Thoracic aorta (tissue), 2 donors: ENCODE measurements around the gene ZSCAN1. TPM values are rescaled to one million over a fixed set of nuclear protein-coding genes. Genes with fewer than 3 reads are reported as not detected.

ENCODE experiments used
- ATAC-seq: fragments of 150-250 bp; one replicate; pipeline ENCODE4 v1.8.0; 2017; ENCODE audit warnings: low read depth; ENCODE audit not compliant: insufficient number of reproducible peaks, low FRiP score
- DNase-seq: peaks from one replicate; pipeline ENCODE4 v3.0.0-alpha.2; 2020; ENCODE audit warnings: low spot score
- H3K27ac ChIP-seq, 2 donors: fragments of 200-600 bp; sonication (generic); 1 replicate in 1 of 2; 2 replicates in 1 of 2; pipeline ENCODE4 v1.5.1; 2016; ENCODE audit warnings: mild to moderate bottlenecking in 2 of 2, moderate library complexity in 2 of 2
- H3K27me3 ChIP-seq: fragments of 200-600 bp; sonication (generic); replicated peaks from 2 replicates; pipeline ENCODE4 v1.6.0; 2016; ENCODE audit warnings: mild to moderate bottlenecking; ENCODE audit not compliant: insufficient read depth
- H3K36me3 ChIP-seq: fragments of 200-600 bp; sonication (generic); one replicate; pipeline ENCODE4 v1.5.1; 2016
- H3K4me1 ChIP-seq, 2 donors: fragments of 200-600 bp; sonication (generic); 1 replicate in 1 of 2; 2 replicates in 1 of 2; pipeline versions ENCODE4 v1.5.1 to v1.6.0; 2016; ENCODE audit warnings: low read depth in 2 of 2, mild to moderate bottlenecking in 1 of 2; ENCODE audit not compliant: control insufficient read depth in 1 of 2
- H3K4me3 ChIP-seq: fragments of 200-600 bp; sonication (generic); 2 replicates; pipeline ENCODE4 v1.5.1; 2016; ENCODE audit warnings: mild to moderate bottlenecking
- H3K9me3 ChIP-seq: fragments of 200-600 bp; sonication (generic); 2 replicates; pipeline ENCODE4 v1.5.1; 2016
- total RNA-seq, 2 donors: library from RNA; depleted of rRNA; stranded (reverse); fragments of >200 nt; gene quantifications; one replicate each; pipeline versions ENCODE4 v1.1.0 to v1.2.3, GENCODE V29; 2016
- TF ChIP-seq, protein P1 (sequence below): fragments of 200-600 bp; sonication (generic); IDR thresholded peaks from one replicate; pipeline ENCODE4 v1.5.1; 2019; ENCODE audit warnings: antibody characterized with exemption

The ZSCAN1 gene
- total RNA-seq, 2 donors from 2014 or later: not detected

- H3K9me3 ChIP-seq: peaks cover 9% of the 10 kb centered on the region
- peak; percentile 92 for ATAC-seq
- peaks cover 7 to 12% of the 10 kb centered on the region in 2 donors for H3K4me1 ChIP-seq
- no peaks in the 10 kb centered on the region for H3K27me3 ChIP-seq
- peak within 1 kb of the TSS; percentile 92 to 97 for H3K27ac ChIP-seq
- TF ChIP-seq, protein P1, sequence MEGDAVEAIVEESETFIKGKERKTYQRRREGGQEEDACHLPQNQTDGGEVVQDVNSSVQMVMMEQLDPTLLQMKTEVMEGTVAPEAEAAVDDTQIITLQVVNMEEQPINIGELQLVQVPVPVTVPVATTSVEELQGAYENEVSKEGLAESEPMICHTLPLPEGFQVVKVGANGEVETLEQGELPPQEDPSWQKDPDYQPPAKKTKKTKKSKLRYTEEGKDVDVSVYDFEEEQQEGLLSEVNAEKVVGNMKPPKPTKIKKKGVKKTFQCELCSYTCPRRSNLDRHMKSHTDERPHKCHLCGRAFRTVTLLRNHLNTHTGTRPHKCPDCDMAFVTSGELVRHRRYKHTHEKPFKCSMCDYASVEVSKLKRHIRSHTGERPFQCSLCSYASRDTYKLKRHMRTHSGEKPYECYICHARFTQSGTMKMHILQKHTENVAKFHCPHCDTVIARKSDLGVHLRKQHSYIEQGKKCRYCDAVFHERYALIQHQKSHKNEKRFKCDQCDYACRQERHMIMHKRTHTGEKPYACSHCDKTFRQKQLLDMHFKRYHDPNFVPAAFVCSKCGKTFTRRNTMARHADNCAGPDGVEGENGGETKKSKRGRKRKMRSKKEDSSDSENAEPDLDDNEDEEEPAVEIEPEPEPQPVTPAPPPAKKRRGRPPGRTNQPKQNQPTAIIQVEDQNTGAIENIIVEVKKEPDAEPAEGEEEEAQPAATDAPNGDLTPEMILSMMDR: no peak
- peak; percentile 96 for DNase-seq
- peaks cover 2% of the 10 kb centered on the region for H3K36me3 ChIP-seq
- H3K4me3 ChIP-seq: peak within 1 kb of the TSS; percentile 100
These were observed 64.2 kb downstream of the ZSCAN1 start, which contains the start of gene ZSCAN18 for GRCh38 chr19:58097781-58098681. Gene ZSCAN18 (minus strand): TSS chr19:58098231. CDS start chr19:58090267, 7,964 bp downstream.

- peaks cover 3% of the 10 kb centered on the region for H3K9me3 ChIP-seq
- H3K27ac ChIP-seq: peak overlapping the region; percentile 92 to 97
- peak overlapping the region; percentile 100 for H3K4me3 ChIP-seq
- TF ChIP-seq, protein P1: no peak
- peaks cover 7 to 12% of the 10 kb centered on the region in 2 donors for H3K4me1 ChIP-seq
- H3K27me3 ChIP-seq: no peaks in the 10 kb centered on the region
- ATAC-seq (no peak), DNase-seq (no peak)
- H3K36me3 ChIP-seq: no peaks in the 10 kb centered on the region
These were observed 64.8 kb downstream of the ZSCAN1 start for GRCh38 chr19:58098682-58098998.

Other genes starting within 250 kb of the ZSCAN1 start
- gene ZNF552, start 219.1 kb upstream of the ZSCAN1 start, total RNA-seq: 10 to 100 TPM in 1 of 2 donors, 1 to 10 TPM in 1; 9.6 to 23.9 TPM
- gene ZNF587B, start 203.7 kb upstream of the ZSCAN1 start, total RNA-seq: 10 to 100 TPM; 11.9 to 35.8 TPM
- 10 to 100 TPM; 18.3 to 29.7 TPM for gene ZNF587, start 184.2 kb upstream of the ZSCAN1 start, total RNA-seq
- gene ZNF814, start 145.0 kb upstream of the ZSCAN1 start, total RNA-seq: 10 to 100 TPM; 10.9 to 12.7 TPM
- gene ZNF417, start 117.4 kb upstream of the ZSCAN1 start, total RNA-seq: 10 to 100 TPM; 12.6 to 17.6 TPM
- gene ZNF418, start 98.6 kb upstream of the ZSCAN1 start, total RNA-seq: 1 to 10 TPM; 3.2 to 6.1 TPM
- 1 to 10 TPM; 1.4 to 7.6 TPM for gene ZNF256, start 86.3 kb upstream of the ZSCAN1 start, total RNA-seq
- not detected for gene C19orf18, start 59.5 kb upstream of the ZSCAN1 start, total RNA-seq
- 10 to 100 TPM; 13.7 to 24.5 TPM for gene ZNF606, start 31.2 kb upstream of the ZSCAN1 start, total RNA-seq
- 1 to 10 TPM; 7.6 to 9.5 TPM for gene ZNF135, start 25.3 kb downstream of the ZSCAN1 start, total RNA-seq
- gene ZSCAN18, start 64.2 kb downstream of the ZSCAN1 start, total RNA-seq: 100 to 1,000 TPM in 1 of 2 donors, 10 to 100 TPM in 1; 90.9 to 102 TPM
- 10 to 100 TPM in 1 of 2 donors, 1 to 10 TPM in 1; 6.8 to 10.6 TPM for gene ZNF329, start 116.8 kb downstream of the ZSCAN1 start, total RNA-seq
- gene ZNF274, start 149.0 kb downstream of the ZSCAN1 start, total RNA-seq: 10 to 100 TPM; 26.4 to 32.6 TPM
- gene ZNF544, start 194.9 kb downstream of the ZSCAN1 start, total RNA-seq: 10 to 100 TPM; 23.8 to 25.6 TPM
- gene ZNF8, start 244.9 kb downstream of the ZSCAN1 start, total RNA-seq: 10 to 100 TPM; 11.4 to 12.0 TPM